ENCODE measurements around the gene OR52R1.

DNA sequence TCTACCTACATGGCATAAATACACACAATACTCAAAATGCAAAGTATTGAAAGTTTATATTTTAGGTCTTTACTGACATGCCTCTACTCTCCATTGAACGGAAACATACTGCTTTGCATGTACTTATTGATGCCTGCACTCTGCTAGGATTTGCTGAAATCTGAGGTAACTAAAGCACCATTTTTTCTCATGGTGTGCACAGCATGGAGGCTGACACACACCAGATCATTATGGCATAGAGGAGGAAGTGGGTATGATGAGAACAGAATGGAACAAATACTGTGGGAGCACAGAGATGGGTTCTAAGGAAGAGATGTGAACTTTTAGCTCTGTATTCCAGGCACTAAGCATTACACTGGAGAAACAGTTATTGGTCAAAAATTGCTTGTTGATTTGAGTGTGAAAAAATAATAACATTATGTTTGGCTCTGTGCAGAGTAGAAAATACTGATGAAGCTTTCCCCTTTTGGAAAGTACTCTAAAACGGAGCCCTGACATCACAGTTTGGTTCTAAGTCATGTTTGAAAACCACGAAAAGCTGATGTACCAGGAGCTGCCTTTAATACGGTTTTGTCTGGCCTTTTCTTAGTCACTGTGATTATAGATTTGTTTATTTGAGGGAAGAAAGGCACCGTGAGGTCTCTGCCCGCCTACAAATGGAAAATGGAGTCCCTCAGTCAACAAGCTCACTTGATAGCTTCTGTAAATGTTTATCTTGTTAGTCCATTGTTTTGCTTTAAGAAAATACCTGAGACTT, 5.6 kb downstream of the OR52R1 start:
- TF ChIP-seq, protein P1, sequence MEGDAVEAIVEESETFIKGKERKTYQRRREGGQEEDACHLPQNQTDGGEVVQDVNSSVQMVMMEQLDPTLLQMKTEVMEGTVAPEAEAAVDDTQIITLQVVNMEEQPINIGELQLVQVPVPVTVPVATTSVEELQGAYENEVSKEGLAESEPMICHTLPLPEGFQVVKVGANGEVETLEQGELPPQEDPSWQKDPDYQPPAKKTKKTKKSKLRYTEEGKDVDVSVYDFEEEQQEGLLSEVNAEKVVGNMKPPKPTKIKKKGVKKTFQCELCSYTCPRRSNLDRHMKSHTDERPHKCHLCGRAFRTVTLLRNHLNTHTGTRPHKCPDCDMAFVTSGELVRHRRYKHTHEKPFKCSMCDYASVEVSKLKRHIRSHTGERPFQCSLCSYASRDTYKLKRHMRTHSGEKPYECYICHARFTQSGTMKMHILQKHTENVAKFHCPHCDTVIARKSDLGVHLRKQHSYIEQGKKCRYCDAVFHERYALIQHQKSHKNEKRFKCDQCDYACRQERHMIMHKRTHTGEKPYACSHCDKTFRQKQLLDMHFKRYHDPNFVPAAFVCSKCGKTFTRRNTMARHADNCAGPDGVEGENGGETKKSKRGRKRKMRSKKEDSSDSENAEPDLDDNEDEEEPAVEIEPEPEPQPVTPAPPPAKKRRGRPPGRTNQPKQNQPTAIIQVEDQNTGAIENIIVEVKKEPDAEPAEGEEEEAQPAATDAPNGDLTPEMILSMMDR (IDR thresholded peaks at IDR 0.05) = no peak
- TF ChIP-seq EP300 (IDR thresholded peaks at IDR 0.05) = no peak
- TF ChIP-seq POLR2A (IDR thresholded peaks at IDR 0.05) = no peak

Data from ovary (tissue), 3 donors.